Tibial nerve (tissue), 4 donors: ENCODE data around the gene SNCG.

Experiments used
- EP300 ChIP-seq, 2 donors: sonication (generic); formaldehyde crosslinking; IDR thresholded peaks; one replicate each; pipeline ENCODE4 v1.6.1; 2017; ENCODE audit warnings: antibody characterized with exemption in 2 of 2, mild to moderate bottlenecking in 1 of 2
- POLR2A ChIP-seq, 2 donors: fragments of 450-650 bp; IDR thresholded peaks; one replicate each; pipeline ENCODE4 v1.6.1; 2017; ENCODE audit warnings: antibody characterized with exemption in 2 of 2, mild to moderate bottlenecking in 2 of 2, moderate library complexity in 2 of 2
- TF ChIP-seq, protein P1 (sequence below), 5 experiments: fragments of 200-600 bp in 3 of 5; fragments of 450-650 bp in 2 of 5; sonication (generic) in 3 of 5; IDR thresholded peaks; one replicate each; pipeline ENCODE4 v1.5.1; 2016 to 2019; ENCODE audit warnings: antibody characterized with exemption in 5 of 5, mild to moderate bottlenecking in 3 of 5, moderate library complexity in 2 of 5

DNA sequence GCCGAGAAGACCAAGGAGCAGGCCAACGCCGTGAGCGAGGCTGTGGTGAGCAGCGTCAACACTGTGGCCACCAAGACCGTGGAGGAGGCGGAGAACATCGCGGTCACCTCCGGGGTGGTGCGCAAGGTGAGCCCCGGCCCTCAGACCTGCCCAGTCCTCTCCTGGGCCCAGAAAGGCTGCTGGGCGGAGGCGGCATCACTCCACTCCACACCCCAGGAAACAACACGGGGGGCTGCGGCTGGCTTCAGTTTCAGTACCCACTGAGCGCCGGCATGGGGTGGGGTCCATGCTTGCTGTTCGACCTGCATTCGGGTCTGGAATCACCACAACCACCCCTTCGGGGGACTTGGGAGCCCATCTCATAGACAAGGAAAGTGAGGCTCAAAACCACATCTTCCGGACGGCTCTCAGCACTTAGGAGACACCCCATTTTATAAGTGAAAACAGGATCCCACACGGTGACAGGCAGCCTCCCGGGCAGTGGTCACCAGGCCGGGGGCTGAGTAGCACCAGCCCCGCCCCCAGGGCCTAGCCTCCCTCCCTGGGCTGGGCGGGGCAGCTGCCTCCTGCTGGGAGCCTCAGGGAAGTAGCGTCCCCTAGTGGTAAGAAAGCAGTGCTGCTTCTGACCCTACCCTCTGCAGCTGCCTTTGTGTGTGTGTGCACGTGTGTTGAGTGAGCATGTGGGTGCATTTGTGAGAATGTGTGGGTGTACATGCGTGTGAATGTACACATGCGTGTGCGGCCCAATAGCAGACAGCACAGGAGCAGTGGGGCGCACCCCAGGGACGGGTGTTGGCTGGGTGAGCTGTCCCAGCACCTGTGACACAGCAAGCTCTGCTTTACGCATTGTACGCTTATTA is 1.8 kb downstream of the SNCG start:
- TF ChIP-seq POLR2A (IDR thresholded peaks at IDR 0.05) (no peak), EP300 (IDR thresholded peaks at IDR 0.05) (peak in 1 of 2 donors; percentile 18)
- TF ChIP-seq, protein P1, sequence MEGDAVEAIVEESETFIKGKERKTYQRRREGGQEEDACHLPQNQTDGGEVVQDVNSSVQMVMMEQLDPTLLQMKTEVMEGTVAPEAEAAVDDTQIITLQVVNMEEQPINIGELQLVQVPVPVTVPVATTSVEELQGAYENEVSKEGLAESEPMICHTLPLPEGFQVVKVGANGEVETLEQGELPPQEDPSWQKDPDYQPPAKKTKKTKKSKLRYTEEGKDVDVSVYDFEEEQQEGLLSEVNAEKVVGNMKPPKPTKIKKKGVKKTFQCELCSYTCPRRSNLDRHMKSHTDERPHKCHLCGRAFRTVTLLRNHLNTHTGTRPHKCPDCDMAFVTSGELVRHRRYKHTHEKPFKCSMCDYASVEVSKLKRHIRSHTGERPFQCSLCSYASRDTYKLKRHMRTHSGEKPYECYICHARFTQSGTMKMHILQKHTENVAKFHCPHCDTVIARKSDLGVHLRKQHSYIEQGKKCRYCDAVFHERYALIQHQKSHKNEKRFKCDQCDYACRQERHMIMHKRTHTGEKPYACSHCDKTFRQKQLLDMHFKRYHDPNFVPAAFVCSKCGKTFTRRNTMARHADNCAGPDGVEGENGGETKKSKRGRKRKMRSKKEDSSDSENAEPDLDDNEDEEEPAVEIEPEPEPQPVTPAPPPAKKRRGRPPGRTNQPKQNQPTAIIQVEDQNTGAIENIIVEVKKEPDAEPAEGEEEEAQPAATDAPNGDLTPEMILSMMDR (IDR thresholded peaks at IDR 0.05), result peak; percentile 77 to 96 (median 94)
